Stimulated activated CD4-positive, alpha-beta T cell treated with anti-CD3 and anti-CD28 coated beads, Interleukin-1b, Interleukin-23, amount 100 ng/mL, for 4 hours (primary cell): ENCODE data around the gene PIR.
A peak's percentile ranks its signal among the peaks of the same experiment; 100 is the strongest.

ENCODE experiments used
- DNase-seq, 2 donors: peaks; one replicate each; pipeline ENCODE4 v3.0.0-alpha.2; 2020; ENCODE audit warnings: low read depth in 2 of 2

PIR gene

DNA sequence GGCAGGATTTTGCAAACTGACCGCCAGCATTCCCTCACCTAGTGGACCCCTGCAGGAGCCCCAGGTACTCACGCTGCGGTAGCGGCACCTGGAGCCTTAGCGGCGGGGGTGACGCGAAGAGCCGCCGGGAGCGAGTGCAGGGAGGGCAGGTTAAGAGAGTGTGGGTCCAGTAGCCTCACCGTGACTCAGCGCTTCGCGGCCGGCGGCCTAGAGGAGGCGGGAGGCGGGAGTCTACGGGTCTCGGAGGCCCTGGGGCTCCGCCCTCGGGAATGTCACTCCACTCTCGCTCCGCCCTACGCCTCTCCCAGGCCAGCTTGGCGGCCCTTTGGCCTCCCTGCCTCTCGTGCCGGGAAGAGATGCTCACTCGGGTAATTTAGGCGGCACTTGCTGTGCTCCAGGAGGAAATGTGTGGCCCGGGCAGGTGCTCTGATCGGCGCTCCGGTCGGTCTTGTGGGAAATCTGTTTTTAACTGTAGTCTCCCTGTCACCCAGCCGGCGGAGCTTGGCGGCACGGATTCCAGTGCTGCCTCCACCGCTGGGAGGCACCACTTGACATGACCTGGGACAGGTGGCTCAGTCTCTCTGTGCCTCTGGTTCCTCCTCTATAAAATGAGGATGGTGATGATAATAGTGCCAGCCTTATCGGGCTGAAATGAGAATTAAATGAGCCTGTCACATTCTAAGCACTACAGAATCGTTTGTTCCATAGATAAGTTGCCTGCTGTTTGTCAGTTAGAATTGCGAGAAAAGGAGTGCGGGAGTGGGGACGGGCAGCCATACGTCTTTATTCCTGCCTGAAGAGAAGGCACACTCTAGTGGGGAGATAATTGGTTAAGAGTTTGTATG is at the start of gene PIR:
Gene PIR (minus strand): TSS at position 216 of the 845 bp plus-strand sequence. CDS start 2,076 bp downstream, outside the sequence.
- peak; percentile 15 to 45 for DNase-seq

DNA sequence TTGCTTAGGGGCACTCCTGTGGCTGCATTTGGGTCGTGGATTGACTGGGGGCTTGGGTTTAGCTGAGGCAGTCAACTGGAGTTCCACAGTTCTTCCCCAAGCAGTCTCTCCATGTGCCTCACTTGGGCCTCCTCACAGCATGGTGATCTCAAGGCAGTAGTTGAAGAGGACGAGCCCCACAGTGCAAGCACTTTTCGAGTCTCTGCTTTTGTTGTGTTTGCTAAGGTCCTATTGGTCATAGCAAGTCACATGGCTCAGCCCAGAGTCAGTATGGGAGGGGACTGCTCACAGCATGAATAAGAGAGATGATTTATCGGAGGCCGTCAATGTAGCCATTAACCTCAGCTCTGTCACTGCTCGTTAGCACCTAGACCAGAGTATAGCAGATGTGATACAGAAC is 37.2 kb upstream of the PIR start:
- DNase-seq = no peak

DNA sequence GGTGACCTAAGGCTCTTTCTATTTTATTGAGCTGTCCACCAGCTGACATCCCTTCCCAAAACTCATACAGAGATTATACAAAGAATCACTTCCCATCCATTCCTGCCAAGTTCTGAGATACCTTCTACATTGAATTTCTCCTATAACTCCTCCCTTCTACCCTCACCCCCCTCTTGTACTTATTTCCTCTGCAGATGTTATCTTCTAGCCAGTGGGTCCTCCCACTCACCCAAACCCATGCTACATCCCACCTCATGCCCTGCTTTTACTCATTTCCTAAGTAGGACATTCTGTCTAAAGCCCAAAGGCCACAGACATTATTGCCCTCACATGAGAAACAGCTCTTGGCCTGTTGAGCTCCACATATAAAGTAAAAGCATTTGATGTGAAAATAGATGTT is 36.0 kb upstream of the PIR start:
- DNase-seq = no peak

DNA sequence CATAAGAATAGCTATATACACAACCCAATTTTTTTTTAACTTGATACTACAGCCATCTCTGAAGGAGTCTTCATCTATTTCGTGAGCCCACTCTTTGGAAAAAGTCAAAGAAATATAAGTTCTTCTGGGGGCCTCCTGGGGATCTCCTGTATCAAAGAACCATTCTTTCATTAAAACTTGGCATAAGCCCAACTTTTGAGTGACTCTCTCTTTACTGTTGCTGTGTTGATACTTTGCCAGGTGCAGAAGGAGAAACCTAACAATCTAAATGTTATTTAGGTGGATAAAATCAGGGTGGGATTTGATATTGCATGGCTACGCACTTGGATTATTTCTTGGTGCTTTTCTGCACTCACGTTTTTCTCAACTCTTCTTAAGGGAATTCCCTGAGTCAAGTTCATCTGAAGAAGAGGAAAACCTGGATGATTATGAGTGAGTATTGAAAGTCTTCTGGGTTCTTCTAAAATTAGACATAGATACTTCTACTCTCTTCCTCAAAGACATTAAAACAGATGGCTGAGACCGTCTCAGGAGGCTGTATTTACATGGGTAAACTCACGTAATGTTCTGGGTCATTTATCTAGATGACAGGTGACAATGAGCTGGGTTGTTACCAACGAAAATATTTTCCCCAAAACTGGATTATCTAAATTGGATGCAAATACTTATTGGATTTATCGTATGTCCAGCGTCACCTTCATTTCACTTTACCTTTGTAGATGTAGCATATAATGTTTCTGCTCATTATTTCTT is 32.7 kb upstream of the PIR start:
- DNase-seq = no peak

DNA sequence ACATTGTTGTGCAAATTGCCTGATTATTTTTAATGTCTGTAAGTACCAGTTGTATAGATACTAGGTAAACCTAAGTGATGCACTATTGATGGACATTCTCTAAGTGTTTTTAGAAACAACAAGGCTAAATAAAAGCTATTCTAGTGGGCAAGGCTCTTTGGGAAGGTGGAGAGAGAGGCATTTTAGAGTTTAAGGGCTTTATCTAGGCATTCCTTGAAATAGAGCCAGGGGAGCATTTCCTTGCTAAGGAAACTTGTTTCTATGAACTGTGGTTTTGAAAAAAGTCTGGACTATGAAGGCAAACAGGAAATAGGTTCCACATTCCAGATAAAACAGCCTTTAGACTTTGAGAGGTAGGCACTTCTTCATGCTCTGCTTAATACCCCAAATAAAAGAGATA is 31.3 kb upstream of the PIR start:
- no peak for DNase-seq

DNA sequence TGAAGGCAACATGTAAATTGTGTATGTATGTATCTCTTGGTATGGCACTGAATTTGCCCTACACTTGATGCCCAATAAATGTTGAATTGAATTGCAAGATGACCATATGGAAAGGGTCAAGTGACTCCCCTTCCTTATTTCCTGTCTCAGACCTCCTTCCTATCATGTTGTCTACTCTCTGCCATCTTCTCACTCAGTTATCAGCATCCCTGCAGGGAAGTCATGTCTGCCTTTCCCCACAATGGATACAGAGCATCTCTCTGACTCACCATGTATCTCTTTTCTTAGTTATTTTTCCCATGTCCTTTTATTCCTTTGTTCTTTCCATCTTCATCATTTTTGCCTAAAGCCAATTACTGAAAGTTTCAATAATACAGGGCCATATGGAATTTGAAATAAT is 30.0 kb upstream of the PIR start:
- DNase-seq = no peak

DNA sequence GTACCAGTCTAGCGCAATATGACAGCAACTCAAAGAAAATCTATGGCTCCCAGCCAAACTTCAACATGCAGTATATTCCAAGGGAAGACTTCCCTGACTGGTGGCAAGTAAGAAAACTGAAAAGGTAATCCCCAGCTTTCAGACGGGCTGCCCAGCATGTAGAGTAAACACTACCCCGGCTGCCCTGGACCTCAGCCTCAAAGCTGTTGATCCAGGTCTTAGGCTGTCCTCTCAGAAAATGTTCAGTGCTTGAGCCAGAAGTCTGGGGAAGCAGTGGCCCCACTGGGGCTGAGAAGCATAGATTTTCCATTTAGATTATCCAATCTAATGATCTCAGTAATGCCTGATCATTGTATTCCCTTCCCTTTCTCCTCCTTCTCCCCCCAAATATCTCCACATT is 29.3 kb upstream of the PIR start:
- no peak for DNase-seq

DNA sequence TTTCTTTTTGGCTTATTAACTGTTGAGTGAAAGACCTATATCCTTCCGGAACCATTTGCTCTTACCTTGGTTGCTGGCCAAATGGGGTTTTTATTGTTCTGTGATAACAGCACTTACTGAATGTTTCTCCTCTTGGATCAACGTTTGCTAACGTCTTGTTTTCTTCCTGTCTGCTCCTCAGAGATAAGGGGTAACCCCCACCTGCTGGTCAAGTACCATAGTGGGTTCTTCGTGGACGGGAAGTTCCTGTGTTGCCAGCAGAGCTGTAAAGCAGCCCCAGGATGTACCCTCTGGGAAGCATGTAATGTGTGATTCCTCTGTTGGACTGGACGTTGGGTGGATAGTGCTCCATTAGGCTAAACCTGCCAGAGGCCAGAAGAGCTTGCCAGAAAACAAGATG is 22.8 kb upstream of the PIR start:
- no peak for DNase-seq

DNA sequence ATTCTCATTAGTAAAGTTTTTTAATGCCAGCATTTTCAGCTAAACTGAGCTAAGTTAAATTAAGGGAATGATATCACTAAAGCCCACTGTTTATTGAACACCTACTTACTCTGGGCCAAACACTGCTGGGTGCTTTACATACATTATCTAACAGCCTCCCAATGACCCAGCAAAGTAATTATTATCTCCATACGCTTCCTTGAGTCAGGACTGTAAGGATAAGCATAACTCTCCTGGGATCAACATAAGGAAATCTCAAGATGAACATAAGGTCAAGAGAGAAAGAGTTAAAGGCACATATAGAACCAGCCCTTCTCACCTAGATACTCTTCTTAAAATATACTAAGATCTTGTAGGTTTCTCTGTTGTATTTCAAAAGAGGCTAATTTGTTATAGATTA is 21.1 kb upstream of the PIR start:
- no peak for DNase-seq

DNA sequence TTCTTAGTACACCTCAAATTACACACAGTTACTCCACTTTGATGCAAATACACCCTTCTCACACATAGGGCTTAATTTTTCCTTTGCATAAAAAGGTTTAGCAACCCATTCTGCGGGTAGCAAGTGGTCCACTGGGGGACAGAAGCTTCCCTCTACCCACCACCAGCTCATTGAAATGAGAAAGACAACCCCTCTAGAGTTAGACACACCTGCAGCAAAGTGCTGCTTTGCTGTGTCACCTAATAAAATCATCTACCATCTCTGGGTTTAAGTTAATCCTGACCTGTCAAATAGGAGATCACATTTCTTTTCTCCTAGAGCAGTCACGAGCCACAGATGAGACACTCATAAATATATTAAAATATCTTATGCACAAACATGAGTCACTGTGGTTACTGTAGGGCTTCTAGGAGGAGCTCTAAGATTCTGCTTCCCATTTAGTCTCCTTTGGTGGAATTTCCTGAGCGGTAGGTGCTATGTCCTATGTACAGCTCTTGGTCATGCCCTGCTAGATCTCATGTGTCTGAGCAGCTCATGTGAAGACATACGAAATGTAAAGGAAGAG is 19.4 kb upstream of the PIR start:
- DNase-seq = no peak

DNA sequence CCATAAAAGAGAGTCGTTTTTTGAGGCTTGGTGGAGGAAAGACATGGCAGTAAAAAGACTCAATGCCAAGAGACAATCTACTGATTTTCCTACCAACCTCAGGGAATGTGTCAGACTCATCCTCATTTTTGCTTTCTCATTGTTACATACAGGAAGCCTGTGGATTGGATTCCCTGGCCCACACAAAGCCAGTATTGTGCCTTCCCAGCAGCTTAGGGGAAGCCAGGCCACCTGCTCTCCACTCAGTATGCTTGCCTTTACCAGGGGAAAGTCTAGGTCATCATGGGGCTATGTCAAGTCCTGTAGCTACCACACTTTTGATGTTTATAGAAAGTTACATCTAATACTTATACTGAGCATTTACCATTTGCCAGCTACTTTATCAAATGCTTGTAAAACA is 18.4 kb upstream of the PIR start:
- no peak for DNase-seq

DNA sequence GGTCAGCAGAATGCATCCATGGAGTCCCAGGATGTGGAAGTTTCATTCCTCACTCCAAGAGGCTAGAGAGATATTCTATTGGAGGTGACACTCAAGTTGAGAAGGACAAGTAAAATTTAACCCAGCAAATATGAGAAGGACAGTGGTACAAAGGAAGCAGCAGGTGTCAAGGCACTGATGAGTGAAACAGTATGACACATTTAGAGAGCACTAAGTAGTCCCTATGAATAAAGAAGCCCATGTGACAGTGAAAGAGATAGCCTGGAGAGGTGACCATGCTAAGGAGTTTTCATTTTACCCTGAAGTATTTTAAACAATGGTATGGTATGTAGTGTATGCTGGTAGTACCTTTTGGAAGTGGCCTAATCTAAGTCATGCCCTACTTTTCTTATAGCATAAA is 16.7 kb upstream of the PIR start:
- no peak for DNase-seq

DNA sequence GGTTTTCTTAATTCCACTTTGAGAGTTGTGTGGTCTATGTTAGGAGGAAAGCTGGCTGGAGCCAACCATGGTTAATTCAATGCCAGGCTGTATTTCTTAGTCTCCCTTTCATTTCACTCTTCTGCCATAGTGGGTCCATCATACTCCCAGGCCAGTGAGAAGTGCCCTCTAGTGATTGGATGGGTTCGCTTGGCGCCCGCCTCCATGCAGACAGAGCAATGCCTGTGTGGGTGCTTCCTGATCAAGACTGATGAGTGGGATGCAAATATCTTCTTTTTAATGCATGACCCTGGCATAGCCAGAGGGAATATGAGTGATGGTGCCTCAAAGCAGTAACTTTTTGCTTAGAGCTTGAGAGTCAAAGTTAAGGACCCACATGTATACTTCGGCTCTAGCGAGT is 13.9 kb upstream of the PIR start:
- DNase-seq = no peak

DNA sequence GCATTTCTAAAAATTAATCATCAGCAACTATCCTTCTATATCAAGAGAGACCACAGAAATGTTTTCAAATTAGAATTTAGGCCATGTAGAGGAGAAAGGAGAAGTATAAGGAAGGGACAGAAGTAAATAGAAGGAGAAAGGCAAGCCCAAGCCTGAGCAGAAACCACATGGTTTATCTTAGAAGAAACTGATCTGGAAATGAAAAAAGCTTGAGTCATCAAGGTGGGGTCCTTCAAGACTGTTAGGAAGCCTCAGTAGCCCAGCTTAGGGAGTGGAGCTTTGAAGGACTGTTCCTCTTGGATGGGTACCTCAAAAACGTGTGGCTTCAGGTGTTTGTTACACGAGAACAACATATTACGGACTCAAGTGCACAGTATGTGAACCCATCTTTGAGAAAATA is 12.0 kb upstream of the PIR start:
- DNase-seq = no peak

DNA sequence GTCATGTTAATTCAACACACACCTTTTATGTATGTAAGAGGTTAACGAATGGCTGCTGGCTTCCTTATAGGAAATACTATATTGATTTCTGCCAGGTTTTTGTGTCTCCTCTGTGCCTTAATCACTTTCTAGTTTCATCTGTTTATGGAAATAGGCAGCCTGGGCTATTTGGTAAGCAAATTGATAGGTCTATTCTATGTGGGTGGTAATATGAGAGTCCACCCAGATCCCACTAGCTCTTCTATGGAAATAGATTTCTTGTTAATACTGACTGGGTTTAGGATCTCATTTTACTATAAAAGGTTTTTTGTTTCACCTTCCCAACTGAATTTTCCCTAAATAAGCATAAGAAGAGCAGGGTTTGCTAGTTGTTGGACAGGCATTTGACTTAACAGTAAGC is 11.5 kb upstream of the PIR start:
- no peak for DNase-seq

DNA sequence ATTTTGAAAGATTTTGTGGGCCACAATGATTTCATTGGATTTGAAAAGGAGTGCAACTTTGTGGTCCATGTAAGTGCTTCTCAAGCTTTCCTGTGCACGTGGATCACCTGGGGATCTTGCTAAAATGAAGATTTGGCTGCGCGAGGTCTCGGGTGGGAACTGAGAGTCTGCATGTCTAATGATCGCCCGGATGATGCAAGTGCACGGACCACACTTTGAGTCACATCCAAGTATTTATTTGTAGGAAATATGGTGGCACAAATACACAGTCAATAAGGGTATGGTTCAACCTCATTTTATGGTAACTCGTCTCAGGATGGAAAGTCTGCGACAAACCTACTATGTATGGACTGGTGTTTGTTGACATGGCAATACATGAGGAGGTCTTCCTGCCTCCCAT is 8.4 kb upstream of the PIR start:
- DNase-seq = no peak

DNA sequence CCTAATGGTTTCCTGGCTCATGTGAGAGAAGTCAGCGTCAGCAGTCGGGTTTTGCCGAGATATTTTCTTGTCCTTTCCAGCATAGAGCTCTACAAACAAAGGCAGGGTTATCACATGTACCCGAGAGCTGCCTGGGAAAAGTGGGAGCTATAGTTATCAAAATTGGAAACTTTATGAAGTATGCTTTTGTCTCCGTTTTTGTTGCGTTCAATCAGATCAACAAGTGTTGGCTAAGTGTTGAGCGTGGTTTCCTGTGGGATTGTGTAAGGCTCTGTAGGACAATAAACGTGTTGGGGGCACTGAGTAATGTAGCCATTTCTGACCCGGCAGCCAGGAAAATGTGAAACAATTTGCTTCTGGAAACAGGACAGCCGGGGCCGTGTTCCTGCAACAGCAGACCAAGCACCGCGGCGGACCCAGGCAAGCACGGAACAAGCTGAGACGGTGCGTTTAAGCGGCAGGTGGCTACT is 7.4 kb upstream of the PIR start, which contains the start of gene BMX:
Gene BMX (plus strand): TSS at position 311 of the 470 bp plus-strand sequence. CDS start 7,547 bp downstream, outside the sequence.
- no peak for DNase-seq

DNA sequence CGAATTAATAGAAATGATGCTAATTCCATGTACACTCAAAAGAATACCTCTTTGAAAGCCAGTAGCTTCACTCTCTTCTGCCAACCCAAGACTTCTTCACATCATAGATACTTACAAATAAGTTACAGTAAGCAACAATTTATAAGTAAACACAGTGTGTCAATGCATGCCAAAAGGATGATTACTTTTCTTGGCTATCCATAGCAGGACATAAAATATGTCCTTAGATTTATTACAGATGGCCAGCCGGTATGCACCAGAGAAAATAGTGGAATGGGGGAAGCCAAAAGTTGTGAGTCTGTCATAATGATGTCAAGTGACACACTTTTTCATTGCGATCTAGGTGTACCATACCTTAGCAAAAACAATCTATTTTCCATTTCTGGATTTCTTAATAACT is 6.8 kb upstream of the PIR start:
- DNase-seq = no peak

DNA sequence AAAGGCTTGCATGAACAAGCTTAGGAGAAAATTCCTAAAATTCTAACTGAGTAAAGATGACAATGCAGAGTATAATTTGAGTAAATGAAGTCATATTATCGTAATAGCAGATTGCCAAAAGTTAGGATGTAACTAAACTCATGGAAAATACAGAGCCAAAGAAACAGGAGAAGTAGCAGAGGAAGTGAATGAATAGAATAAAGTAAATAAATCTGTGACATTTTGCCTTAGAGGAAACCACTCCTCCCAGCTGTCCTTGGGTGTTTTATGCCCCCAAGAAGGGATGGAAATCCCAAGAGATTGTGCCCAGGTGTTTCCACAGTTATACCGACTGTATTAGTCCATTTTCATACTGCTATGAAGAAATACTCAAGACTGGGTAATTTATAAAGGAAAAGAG is 5.6 kb upstream of the PIR start:
- DNase-seq = no peak

DNA sequence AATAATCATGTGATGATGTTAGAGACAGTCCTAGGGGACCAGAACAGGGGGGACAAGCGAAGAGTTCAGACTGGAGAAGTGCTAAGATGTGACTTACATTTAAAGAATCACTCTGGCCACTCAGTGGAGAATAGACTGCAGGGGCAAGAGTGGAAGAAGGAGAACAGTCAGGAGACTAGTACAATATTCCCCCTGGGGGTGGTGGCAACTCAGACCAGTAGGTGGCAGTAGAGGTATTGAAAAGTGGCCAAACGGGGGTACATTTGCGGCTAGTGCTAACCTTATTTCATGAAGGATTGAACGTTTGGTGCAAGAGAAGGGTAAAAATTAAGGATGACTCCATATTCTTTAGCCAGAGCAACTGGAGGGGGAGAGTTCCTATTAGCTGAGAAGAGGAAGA is 4.7 kb upstream of the PIR start:
- DNase-seq = peak; percentile 17 to 47

DNA sequence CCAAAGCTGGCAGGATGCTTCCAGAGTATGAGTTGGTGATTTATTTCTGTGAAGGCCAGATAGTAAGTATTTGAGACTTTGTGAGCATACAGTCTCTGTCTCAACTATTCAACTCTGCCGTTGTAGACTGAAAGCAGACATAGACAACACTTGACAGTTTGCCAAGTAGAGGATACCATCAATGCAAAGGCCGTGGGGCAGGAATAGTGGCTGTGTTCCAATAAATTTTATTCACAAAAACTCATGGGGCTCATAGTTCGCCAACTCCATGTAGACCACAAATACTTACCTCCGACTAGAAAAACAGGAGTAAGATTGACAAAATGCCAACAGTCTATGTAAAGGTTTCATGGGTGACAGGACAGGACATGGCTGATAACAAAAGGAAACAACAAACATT is 3.7 kb upstream of the PIR start:
- no peak for DNase-seq

DNA sequence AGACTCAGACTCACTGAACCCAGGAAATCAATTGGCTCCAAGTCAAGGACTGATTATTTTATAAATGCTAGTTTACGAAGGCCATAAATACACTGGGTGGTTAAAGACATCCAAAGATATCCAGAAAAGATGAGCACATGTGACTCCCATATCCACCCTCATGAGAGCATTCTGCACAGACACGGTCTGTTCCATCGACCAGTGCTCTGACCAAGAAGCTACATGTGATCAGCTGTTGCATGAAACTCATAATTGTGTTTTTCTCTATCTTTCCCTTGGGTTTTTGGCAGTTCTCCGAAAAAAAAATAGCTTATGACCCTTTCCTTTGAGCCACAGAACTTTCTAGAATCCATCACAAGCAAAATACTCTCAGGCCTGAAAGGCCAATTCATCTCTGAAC is 2.7 kb upstream of the PIR start:
- DNase-seq = no peak

DNA sequence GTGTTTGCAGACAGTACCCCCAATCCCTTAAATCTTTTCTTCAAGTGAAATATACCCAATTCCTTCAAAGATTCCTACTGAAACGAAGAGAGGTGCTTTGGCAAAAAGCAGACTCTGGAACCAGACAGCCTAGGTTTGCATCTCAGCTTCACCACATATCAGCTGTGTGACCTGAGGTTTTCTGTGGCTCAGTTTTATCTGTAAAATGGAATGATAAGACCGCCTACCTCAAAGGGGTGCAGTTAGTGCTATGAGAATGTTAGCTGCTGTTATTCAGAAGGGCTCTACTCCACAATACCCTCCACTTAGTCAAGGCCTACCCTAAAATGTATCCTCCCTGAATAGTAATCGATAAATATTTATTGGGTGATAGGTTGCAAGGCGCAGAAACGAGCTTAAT is 664 bp downstream of the PIR start:
- no peak for DNase-seq
